Activated naive CD8-positive, alpha-beta T cell (primary cell): ENCODE results near the gene VPS11.

Source experiments
- H3K27ac Mint-ChIP-seq: one replicate; pipeline ENCODE4 v1.8.0; 2021; ENCODE audit warnings: mixed read lengths
- H3K27me3 Mint-ChIP-seq: one replicate; pipeline ENCODE4 v1.8.0; 2021; ENCODE audit warnings: mixed read lengths
- H3K36me3 Mint-ChIP-seq: one replicate; pipeline ENCODE4 v1.8.0; 2021; ENCODE audit warnings: mixed read lengths
- H3K4me1 Mint-ChIP-seq: one replicate; pipeline ENCODE4 v1.8.0; 2021; ENCODE audit warnings: low read depth, mixed read lengths
- H3K4me3 Mint-ChIP-seq: one replicate; pipeline ENCODE4 v1.8.0; 2021; ENCODE audit warnings: mild to moderate bottlenecking, mixed read lengths
- H3K9me3 Mint-ChIP-seq: one replicate; pipeline ENCODE4 v1.8.0; 2021; ENCODE audit warnings: low read depth, mixed read lengths

VPS11 gene

GRCh38 chr11:119084663-119085436 lies 17.2 kb downstream of the VPS11 start, which contains the start of gene HMBS:
Gene HMBS, plus strand, starts transcription at chr11:119084881. Its CDS starts 153 bp downstream, at chr11:119085034.
- Mint-ChIP-seq H3K9me3 (no peaks in the 10 kb centered on the region), H3K27me3 (no peaks in the 10 kb centered on the region), H3K4me1 (peaks cover 19% of the 10 kb centered on the region), H3K4me3 (peak within 1 kb of the TSS; percentile 97), H3K27ac (peak within 1 kb of the TSS; percentile 94), H3K36me3 (peaks cover 3% of the 10 kb centered on the region)

- H3K36me3 Mint-ChIP-seq = peaks cover 3% of the 10 kb centered on the region
Measured at GRCh38 chr11:119085437-119085847, 17.8 kb downstream of the VPS11 start.

GRCh38 chr11:119087123-119087522 lies 19.5 kb downstream of the VPS11 start:
- Mint-ChIP-seq H3K36me3 (peaks cover 3% of the 10 kb centered on the region), H3K4me1 (peaks cover 19% of the 10 kb centered on the region), H3K9me3 (no peaks in the 10 kb centered on the region), H3K4me3 (peak overlapping the region; percentile 56), H3K27ac (no peak overlapping the region), H3K27me3 (no peaks in the 10 kb centered on the region)

More at GRCh38 chr11:119085437-119085847, 17.8 kb downstream of the VPS11 start:
- Mint-ChIP-seq H3K27me3 (no peaks in the 10 kb centered on the region), H3K4me1 (peaks cover 19% of the 10 kb centered on the region), H3K4me3 (peak overlapping the region; percentile 97), H3K9me3 (no peaks in the 10 kb centered on the region), H3K27ac (peak overlapping the region; percentile 94)

DNA sequence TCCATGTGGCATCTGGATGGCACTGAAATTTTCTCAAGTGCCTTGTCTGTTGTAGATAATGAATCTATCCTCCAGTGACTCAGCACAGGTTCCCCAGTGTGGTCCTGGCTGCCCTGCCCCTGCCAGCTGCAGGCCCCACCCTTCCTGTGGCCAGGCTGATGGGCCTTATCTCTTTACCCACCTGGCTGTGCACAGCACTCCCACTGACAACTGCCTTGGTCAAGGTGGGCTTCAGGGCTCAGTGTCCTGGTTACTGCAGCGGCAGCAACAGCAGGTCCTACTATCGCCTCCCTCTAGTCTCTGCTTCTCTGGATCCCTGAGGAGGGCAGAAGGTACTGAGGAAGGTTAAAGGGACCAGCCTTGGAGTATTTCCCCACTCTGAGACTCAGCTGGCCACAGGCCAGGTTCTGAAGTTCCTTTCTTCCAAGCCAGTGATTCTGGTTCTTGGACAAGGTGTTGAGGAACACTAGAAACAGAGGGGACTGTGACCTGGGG lies 20.2 kb downstream of the VPS11 start:
- peaks cover 3% of the 10 kb centered on the region for H3K36me3 Mint-ChIP-seq
- H3K9me3 Mint-ChIP-seq = no peaks in the 10 kb centered on the region
- H3K4me1 Mint-ChIP-seq = peaks cover 24% of the 10 kb centered on the region
- no peaks in the 10 kb centered on the region for H3K27me3 Mint-ChIP-seq
- H3K27ac Mint-ChIP-seq = no peak overlapping the region
- H3K4me3 Mint-ChIP-seq = no peak overlapping the region

- Mint-ChIP-seq H3K9me3 (no peaks in the 10 kb centered on the region), H3K4me3 (no peak overlapping the region), H3K36me3 (peaks cover 3% of the 10 kb centered on the region), H3K27ac (no peak overlapping the region), H3K4me1 (peaks cover 27% of the 10 kb centered on the region), H3K27me3 (no peaks in the 10 kb centered on the region)
Measured at GRCh38 chr11:119088406-119088805, 20.8 kb downstream of the VPS11 start.

DNA sequence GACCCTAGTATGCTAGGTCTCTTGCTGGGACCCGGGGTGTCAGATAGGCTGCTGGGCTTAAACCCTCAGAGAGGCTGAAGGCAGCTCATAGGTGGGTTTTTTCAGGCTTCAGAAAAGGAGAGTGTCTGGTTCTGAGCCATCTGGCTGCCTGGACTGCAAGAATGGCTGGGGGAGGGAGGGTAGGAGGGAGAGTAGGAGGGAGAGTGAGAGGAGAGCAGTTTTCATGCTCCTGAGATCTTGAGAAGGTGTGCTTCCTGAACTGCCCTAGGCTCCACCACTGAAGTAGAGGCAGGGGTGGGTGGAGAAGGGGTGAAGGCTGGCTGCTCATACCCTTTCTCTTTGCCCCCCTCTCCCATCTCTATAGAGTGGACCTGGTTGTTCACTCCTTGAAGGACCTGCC lies 21.7 kb downstream of the VPS11 start:
- no peaks in the 10 kb centered on the region for H3K27me3 Mint-ChIP-seq
- peaks cover 31% of the 10 kb centered on the region for H3K4me1 Mint-ChIP-seq
- peaks cover 3% of the 10 kb centered on the region for H3K36me3 Mint-ChIP-seq
- H3K9me3 Mint-ChIP-seq = no peaks in the 10 kb centered on the region
- no peak overlapping the region for H3K27ac Mint-ChIP-seq
- no peak overlapping the region for H3K4me3 Mint-ChIP-seq

- H3K36me3 Mint-ChIP-seq = peaks cover 3% of the 10 kb centered on the region
- no peak overlapping the region for H3K27ac Mint-ChIP-seq
- no peaks in the 10 kb centered on the region for H3K27me3 Mint-ChIP-seq
- no peak overlapping the region for H3K4me3 Mint-ChIP-seq
- H3K4me1 Mint-ChIP-seq = peaks cover 25% of the 10 kb centered on the region
- no peaks in the 10 kb centered on the region for H3K9me3 Mint-ChIP-seq
Measured at GRCh38 chr11:119091178-119091577, 23.6 kb downstream of the VPS11 start.

GRCh38 chr11:119091966-119092879 lies 24.6 kb downstream of the VPS11 start:
- Mint-ChIP-seq H3K27me3 (no peaks in the 10 kb centered on the region), H3K4me1 (peaks cover 24% of the 10 kb centered on the region), H3K36me3 (peaks cover 8% of the 10 kb centered on the region), H3K27ac (no peak overlapping the region), H3K9me3 (no peaks in the 10 kb centered on the region), H3K4me3 (peak overlapping the region; percentile 92)

DNA sequence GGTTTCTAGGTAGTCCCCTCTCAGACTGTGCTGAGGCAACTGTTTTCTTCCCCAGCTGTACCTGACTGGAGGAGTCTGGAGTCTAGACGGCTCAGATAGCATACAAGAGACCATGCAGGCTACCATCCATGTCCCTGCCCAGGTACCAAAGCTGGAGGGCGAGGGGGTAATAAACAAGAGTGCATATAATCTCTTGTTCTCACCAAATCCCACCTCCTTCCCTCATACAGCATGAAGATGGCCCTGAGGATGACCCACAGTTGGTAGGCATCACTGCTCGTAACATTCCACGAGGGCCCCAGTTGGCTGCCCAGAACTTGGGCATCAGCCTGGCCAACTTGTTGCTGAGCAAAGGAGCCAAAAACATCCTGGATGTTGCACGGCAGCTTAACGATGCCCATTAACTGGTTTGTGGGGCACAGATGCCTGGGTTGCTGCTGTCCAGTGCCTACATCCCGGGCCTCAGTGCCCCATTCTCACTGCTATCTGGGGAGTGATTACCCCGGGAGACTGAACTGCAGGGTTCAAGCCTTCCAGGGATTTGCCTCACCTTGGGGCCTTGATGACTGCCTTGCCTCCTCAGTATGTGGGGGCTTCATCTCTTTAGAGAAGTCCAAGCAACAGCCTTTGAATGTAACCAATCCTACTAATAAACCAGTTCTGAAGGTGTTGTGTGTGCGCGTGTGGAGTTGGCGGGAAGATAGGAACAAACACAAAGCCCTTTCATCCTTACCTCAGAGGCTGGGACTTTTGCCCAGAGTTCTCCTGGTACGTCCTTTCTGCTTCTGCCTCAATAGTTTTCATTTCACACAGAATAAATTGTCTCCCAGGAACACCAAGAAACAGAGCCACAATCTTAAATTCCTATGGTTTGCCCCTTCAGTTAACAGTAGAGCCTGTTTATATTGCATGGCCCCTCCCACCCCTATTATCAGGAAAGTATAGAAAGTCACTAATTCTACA lies 25.5 kb downstream of the VPS11 start:
- Mint-ChIP-seq H3K4me1 (peaks cover 20% of the 10 kb centered on the region), H3K9me3 (no peaks in the 10 kb centered on the region), H3K36me3 (peaks cover 8% of the 10 kb centered on the region), H3K27ac (peak overlapping the region; percentile 66), H3K4me3 (peak overlapping the region; percentile 92), H3K27me3 (no peaks in the 10 kb centered on the region)

- peaks cover 5% of the 10 kb centered on the region for H3K36me3 Mint-ChIP-seq
- H3K27ac Mint-ChIP-seq = peak overlapping the region; percentile 87
- peaks cover 26% of the 10 kb centered on the region for H3K4me1 Mint-ChIP-seq
- H3K4me3 Mint-ChIP-seq = peak overlapping the region; percentile 92
- no peaks in the 10 kb centered on the region for H3K27me3 Mint-ChIP-seq
- no peaks in the 10 kb centered on the region for H3K9me3 Mint-ChIP-seq
Measured at GRCh38 chr11:119093942-119094815, 26.6 kb downstream of the VPS11 start.

- Mint-ChIP-seq H3K36me3 (peaks cover 6% of the 10 kb centered on the region), H3K4me1 (peaks cover 26% of the 10 kb centered on the region), H3K27ac (peak overlapping the region; percentile 87), H3K9me3 (no peaks in the 10 kb centered on the region), H3K27me3 (no peaks in the 10 kb centered on the region), H3K4me3 (peak overlapping the region; percentile 91)
Measured at GRCh38 chr11:119094816-119095065, 27.1 kb downstream of the VPS11 start.

DNA sequence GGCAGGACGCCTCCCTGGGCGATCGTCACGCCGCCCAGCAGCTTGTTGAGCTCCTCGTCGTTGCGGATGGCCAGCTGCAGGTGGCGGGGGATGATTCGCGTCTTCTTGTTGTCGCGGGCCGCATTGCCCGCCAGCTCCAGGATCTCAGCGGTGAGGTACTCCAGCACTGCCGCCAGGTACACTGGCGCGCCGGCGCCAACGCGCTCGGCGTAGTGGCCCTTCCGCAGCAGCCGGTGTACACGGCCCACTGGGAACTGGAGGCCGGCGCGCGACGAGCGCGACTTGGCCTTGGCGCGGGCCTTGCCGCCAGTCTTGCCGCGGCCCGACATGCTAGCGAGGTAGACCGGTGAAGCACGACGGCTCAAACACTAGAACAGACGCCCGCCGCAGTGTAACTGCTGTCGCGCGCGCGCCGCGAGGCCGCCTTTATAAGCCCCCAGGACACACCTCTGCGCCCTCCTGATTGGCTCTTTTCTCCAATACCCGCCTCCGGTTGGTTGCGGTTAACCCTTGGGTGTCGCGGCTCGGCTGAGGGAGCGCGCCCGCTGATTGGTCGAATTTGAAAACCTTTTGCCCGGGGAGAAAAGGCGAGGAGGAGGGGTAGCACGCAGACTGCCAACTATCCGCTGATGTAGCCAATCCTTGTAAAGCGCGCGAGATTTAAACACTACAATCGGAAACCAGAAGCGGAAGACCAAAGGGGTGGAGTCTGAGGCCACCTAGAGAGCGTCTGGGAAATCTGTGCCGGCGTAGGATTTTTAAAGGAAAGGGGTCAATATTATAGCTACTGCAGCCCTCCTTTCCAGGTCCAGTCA lies 27.7 kb downstream of the VPS11 start:
- H3K4me1 Mint-ChIP-seq = peaks cover 32% of the 10 kb centered on the region
- no peaks in the 10 kb centered on the region for H3K27me3 Mint-ChIP-seq
- peaks cover 8% of the 10 kb centered on the region for H3K36me3 Mint-ChIP-seq
- peak overlapping the region; percentile 87 for H3K27ac Mint-ChIP-seq
- peak overlapping the region; percentile 91 for H3K4me3 Mint-ChIP-seq
- H3K9me3 Mint-ChIP-seq = no peaks in the 10 kb centered on the region

- H3K4me3 Mint-ChIP-seq = peak overlapping the region; percentile 98
- H3K4me1 Mint-ChIP-seq = peaks cover 40% of the 10 kb centered on the region
- no peaks in the 10 kb centered on the region for H3K9me3 Mint-ChIP-seq
- H3K27me3 Mint-ChIP-seq = no peaks in the 10 kb centered on the region
- peak overlapping the region; percentile 100 for H3K27ac Mint-ChIP-seq
- H3K36me3 Mint-ChIP-seq = peaks cover 8% of the 10 kb centered on the region
Measured at GRCh38 chr11:119099711-119100110, 32.1 kb downstream of the VPS11 start.
